K562 (cell line): ENCODE data around the gene GTF2A2. TPM values are rescaled to one million over a fixed set of nuclear protein-coding genes. Genes with fewer than 3 reads are reported as not detected.

Experiments
- ATAC-seq: fragments of 200-7000 bp; cut with Tn5 transposase; 3 replicates; pipeline ENCODE4 v1.9.1; 2020; ENCODE audit warnings: moderate library complexity
- BruUV-seq: library from RNA; stranded (reverse); fragments of 400-500 nt; replicated peaks from 2 replicates; lab custom pipeline; 2021; lab: Mats Ljungman, UMichigan
- CTCF ChIA-PET: fragments of 300-600 bp; formaldehyde crosslinking; extraction: SDS; loops from one replicate; lab custom pipeline; 2021; ENCODE audit warnings: low intra/inter-chr PET ratio; lab: Yijun Ruan, JAX
- POLR2A ChIA-PET: fragments of 300-600, 350-650 bp; sonication (Branson Sonifier 250); formaldehyde crosslinking; extraction: SDS; loops from one replicate; lab custom pipeline; 2021; ENCODE audit warnings: antibody characterized with exemption, inconsistent platforms; lab: Yijun Ruan, JAX
- DNase-seq, 4 experiments: peaks; one replicate each; pipeline versions ENCODE4 v3.0.0 to v3.0.0-alpha.2; 2011 to 2018; ENCODE audit warnings: low spot score in 3 of 4, mixed read lengths in 3 of 4; ENCODE audit errors: extremely low read depth in 1 of 4
- FAIRE-seq: peaks from 2 replicates; lab custom pipeline; 2011; peaks lifted over from hg19 to GRCh38; lab: Jason Lieb, UNC
- H2AFZ ChIP-seq: 2 replicates; pipeline ENCODE4 v1.6.0; 2011; ENCODE audit warnings: low read depth, low read length, control low read depth, inconsistent platforms
- H3K27ac ChIP-seq: fragments of 200-600 bp; 3 replicates; pipeline ENCODE4 v1.8.0; 2011; ENCODE audit warnings: low read depth, mild to moderate bottlenecking, control low read depth, inconsistent platforms, low read length, moderate library complexity, mixed read lengths; ENCODE audit errors: extremely low read depth
- H3K27me3 ChIP-seq, 2 experiments: fragments of 300-600 bp in 1 of 2; 2 replicates in 1 of 2; 3 replicates in 1 of 2; pipeline versions ENCODE4 v1.6.0 to v1.8.0; 2011; ENCODE audit warnings: inconsistent platforms in 2 of 2, low read length in 2 of 2, mild to moderate bottlenecking in 1 of 2, mixed read lengths in 1 of 2, moderate library complexity in 1 of 2; ENCODE audit not compliant: control insufficient read depth in 2 of 2, insufficient read depth in 2 of 2
- H3K36me3 ChIP-seq: fragments of 300-600 bp; 3 replicates; pipeline ENCODE4 v1.8.0; 2011; ENCODE audit warnings: mild to moderate bottlenecking, low read length, inconsistent platforms; ENCODE audit not compliant: control insufficient read depth, insufficient read depth
- H3K4me1 ChIP-seq, 2 experiments: fragments of 200-600 bp in 1 of 2; replicated peaks in 1 of 2; 2 replicates in 1 of 2; 3 replicates in 1 of 2; pipeline versions ENCODE4 v1.5.1 to v1.8.0; 2011; ENCODE audit warnings: inconsistent platforms in 2 of 2, low read length in 2 of 2, mild to moderate bottlenecking in 1 of 2, mixed read lengths in 1 of 2, moderate library complexity in 1 of 2; ENCODE audit not compliant: control insufficient read depth in 2 of 2, insufficient read depth in 2 of 2
- H3K4me2 ChIP-seq: 2 replicates; pipeline ENCODE4 v1.6.1; 2011; ENCODE audit warnings: low read length, control low read depth, inconsistent platforms, mixed read lengths; ENCODE audit not compliant: insufficient read depth
- H3K4me3 ChIP-seq: fragments of 200-600 bp; sonication (generic), shearing (Covaris generic); 2 replicates; pipeline ENCODE4 v1.5.1; 2016; ENCODE audit warnings: control low read depth, inconsistent platforms
- H3K79me2 ChIP-seq: fragments of 200-600 bp; 3 replicates; pipeline ENCODE4 v1.8.0; 2011; ENCODE audit warnings: low read length, inconsistent platforms; ENCODE audit not compliant: control insufficient read depth, insufficient read depth
- H3K9ac ChIP-seq, 2 experiments: 2 replicates each; pipeline versions ENCODE4 v1.6.0 to v1.6.1; 2011; ENCODE audit warnings: low read depth in 2 of 2, low read length in 2 of 2, control low read depth in 1 of 2, inconsistent platforms in 1 of 2, mild to moderate bottlenecking in 1 of 2, mixed read lengths in 1 of 2; ENCODE audit not compliant: insufficient read depth in 1 of 2
- H3K9me1 ChIP-seq: one replicate; pipeline ENCODE4 v1.6.0; 2011; ENCODE audit warnings: inconsistent platforms, mild to moderate bottlenecking, low read length, moderate library complexity; ENCODE audit not compliant: control insufficient read depth, insufficient read depth
- H3K9me3 ChIP-seq: replicated peaks from 2 replicates; pipeline ENCODE4 v1.5.1; 2011; ENCODE audit warnings: low read depth, low read length, inconsistent platforms; ENCODE audit not compliant: control insufficient read depth, insufficient read depth
- H4K20me1 ChIP-seq: replicated peaks from 2 replicates; pipeline ENCODE4 v1.6.1; 2011; ENCODE audit warnings: low read length, inconsistent platforms, mixed read lengths; ENCODE audit not compliant: control insufficient read depth, insufficient read depth
- ATF6 ChIP-seq: sonication (generic); formaldehyde crosslinking; IDR thresholded peaks from 2 replicates; pipeline ENCODE4 v1.4.0; 2020; ENCODE audit warnings: mild to moderate bottlenecking, missing genetic modification reagents
- ETV1 ChIP-seq: fragments of 450-650 bp; conservative IDR thresholded peaks from 2 replicates; pipeline ENCODE4 v1.6.1; 2016; ENCODE audit warnings: missing genetic modification characterization, control low read depth, low read depth, missing compliant biosample characterization
- GABPA ChIP-seq: fragments of 200-800 bp; sonication (Bioruptor generic); conservative IDR thresholded peaks from 2 replicates; pipeline ENCODE4 v1.6.1; 2016; ENCODE audit warnings: low read depth, missing genetic modification characterization, missing compliant biosample characterization
- HMBOX1 ChIP-seq: sonication (generic); IDR thresholded peaks from 2 replicates; pipeline ENCODE4 v1.6.1; 2016
- HMGXB4 ChIP-seq: sonication (generic); formaldehyde crosslinking; IDR thresholded peaks from 2 replicates; pipeline ENCODE4 v1.8.1; 2023; ENCODE audit warnings: mild to moderate bottlenecking, missing genetic modification reagents
- JUND ChIP-seq, 2 experiments: IDR thresholded peaks; 2 replicates in 1 of 2; 3 replicates in 1 of 2; pipeline ENCODE4 v1.6.1; 2011; ENCODE audit warnings: borderline replicate concordance in 2 of 2, low read depth in 2 of 2, low read length in 2 of 2, improper control_type of control experiment in 1 of 2, missing biosample characterization in 1 of 2, missing genetic modification characterization in 1 of 2, missing genetic modification reagents in 1 of 2
- NCOA6 ChIP-seq: fragments of 450-650 bp; IDR thresholded peaks from 2 replicates; pipeline ENCODE4 v1.6.1; 2017; ENCODE audit warnings: mild to moderate bottlenecking
- NR2C1 ChIP-seq, 2 experiments: fragments of 450-650 bp; IDR thresholded peaks; 2 replicates each; pipeline ENCODE4 v1.6.1; 2017; ENCODE audit warnings: mild to moderate bottlenecking in 2 of 2, antibody characterized with exemption in 1 of 2, inconsistent platforms in 1 of 2, missing compliant biosample characterization in 1 of 2, missing genetic modification characterization in 1 of 2
- PHB2 ChIP-seq: fragments of 450-650 bp; IDR thresholded peaks from 2 replicates; pipeline ENCODE4 v1.6.1; 2017; ENCODE audit warnings: low read depth
- PHF8 ChIP-seq: fragments of 200-600 bp; sonication (generic); IDR thresholded peaks from 2 replicates; pipeline ENCODE4 v1.6.1; 2012; ENCODE audit warnings: mixed run types, mild to moderate bottlenecking, inconsistent platforms, low read length, moderate library complexity, borderline replicate concordance
- SIN3A ChIP-seq, 2 experiments: fragments of 150-350 bp in 1 of 2; IDR thresholded peaks; 2 replicates each; pipeline ENCODE4 v1.6.1; 2011 to 2016; ENCODE audit warnings: borderline replicate concordance in 2 of 2, low read depth in 2 of 2, low read length in 2 of 2, mild to moderate bottlenecking in 2 of 2, moderate library complexity in 2 of 2; ENCODE audit not compliant: control insufficient read depth in 1 of 2
- SMAD2 ChIP-seq: fragments of 150-350 bp; IDR thresholded peaks from 2 replicates; pipeline ENCODE4 v1.6.1; 2014; ENCODE audit warnings: low read depth, mild to moderate bottlenecking, low read length
- SPI1 ChIP-seq: IDR thresholded peaks from 2 replicates; pipeline ENCODE4 v1.6.1; 2011; ENCODE audit warnings: low read depth, low read length, control low read depth, borderline replicate concordance
- TCF3 ChIP-seq: sonication (generic); formaldehyde crosslinking; IDR thresholded peaks from 2 replicates; pipeline ENCODE4 v1.4.0; 2020; ENCODE audit warnings: mild to moderate bottlenecking, missing genetic modification reagents
- TRIM24 ChIP-seq, 2 experiments: fragments of 450-650 bp; IDR thresholded peaks; 2 replicates each; pipeline ENCODE4 v1.6.1; 2016
- WGBS: fragments of 100-300 bp; shearing (Covaris generic); methylation state at CpG from one replicate; pipeline ENCODE4 v1.1.6; 2016; ENCODE audit warnings: low coverage, mixed read lengths; ENCODE audit not compliant: insufficient coverage; ENCODE audit errors: missing lambda C conversion rate; 5-methylcytosine and 5-hydroxymethylcytosine counted together
- in situ Hi-C: fragments of 300-500 bp; cut with MboI; formaldehyde crosslinking; loops from 4 replicates; pipeline ENCODE4 v1.15.0; 2018; ENCODE audit warnings: inconsistent platforms, mixed read lengths
- intact Hi-C: fragments of 100-400 bp; cut with micrococcal nuclease; formaldehyde crosslinking; loops from 2 replicates; pipeline ENCODE4 v1.14.2; 2022
- polyA plus RNA-seq, 8 experiments: library from polyadenylated mRNA; depleted of rRNA in 4 of 8; stranded (reverse) in 5 of 8; unstranded in 3 of 8; fragments of >200 nt; fragmentation: Nextera tagmentation in 2 of 8; fragmentation: Illumina TruSeq in 1 of 8; extraction: Ambion mirVana in 2 of 8; extraction: Trizol in 1 of 8; gene quantifications; 2 replicates each; pipeline versions ENCODE4 v1.2.1 to v1.2.3, GENCODE V29; 2011 to 2014; ENCODE audit warnings: inconsistent platforms in 1 of 8, missing spikeins in 1 of 8
- total RNA-seq, 7 experiments: library from RNA; depleted of rRNA in 6 of 7; stranded (reverse); fragments of >200 nt in 6 of 7; fragmentation: Illumina TruSeq in 2 of 7; extraction: Trizol in 2 of 7; gene quantifications; 2 replicates each; pipeline versions ENCODE4 v1.2.1 to v1.2.3, GENCODE V29; 2011 to 2021; ENCODE audit warnings: low replicate concordance in 1 of 7

The GTF2A2 gene
- total and polyA plus RNA-seq, 9 of the 15 experiments (the other 6 are each of a cell fraction or from before 2014, with no cell fraction given), result 128 to 656 (median 172) TPM

- TF ChIP-seq GABPA (tag) (no peak), HMGXB4 (CRISPR knock-in tag) (no peak), PHB2 (no peak), TCF3 (CRISPR knock-in tag) (no peak)
These were observed 31.1 kb upstream of the GTF2A2 start (continued) for GRCh38 chr15:59688423-59688781.

- peak; percentile 57 for FAIRE-seq
- DNase-seq, result peak in 1 of 4 experiments; percentile 39
- CTCF ChIA-PET, result no interaction called here
- H3K27ac ChIP-seq, result peak overlapping the region; percentile 99
- TF ChIP-seq GABPA (tag), result peak; percentile 63
- TF ChIP-seq TRIM24 (IDR thresholded peaks at IDR 0.05), result no peak
- TF ChIP-seq NR2C1 (IDR thresholded peaks at IDR 0.05), result no peak
- TF ChIP-seq NR2C1 (tag; IDR thresholded peaks at IDR 0.05), result 0 out of 2 replicates have a peak, but pooled peaks have one; percentile 17
- TF ChIP-seq JUND (IDR thresholded peaks at IDR 0.05; ENCODE audit: borderline replicate concordance, low read depth, low read length), result peak; percentile 21; the same call in 1 of the 2 replicates
- TF ChIP-seq JUND (tag; IDR thresholded peaks at IDR 0.05; ENCODE audit: borderline replicate concordance, low read depth, low read length), result no peak
- 0 out of 4 replicates have a peak, but pooled peaks of 1 of the 2 experiments have one; percentile 4 for TF ChIP-seq SIN3A (IDR thresholded peaks at IDR 0.05; ENCODE audit: borderline replicate concordance in 2 of 2, control insufficient read depth in 1 of 2, low read depth in 2 of 2, low read length in 2 of 2)
- TF ChIP-seq PHF8, result no peak
- no peak for TF ChIP-seq SMAD2
- peak; percentile 64; the same call in 1 of the 2 replicates for TF ChIP-seq HMBOX1
- TF ChIP-seq ETV1 (tag), result peak; percentile 68
- TF ChIP-seq NCOA6, result no peak
- TF ChIP-seq ATF6, result no peak
- peak; percentile 73; the same call in 1 of the 2 replicates for TF ChIP-seq SPI1
- TF ChIP-seq, all 486 proteins: peak for 7
- no peak overlapping the region for H2AFZ ChIP-seq
- H3K9me3 ChIP-seq, result no peaks in the 10 kb centered on the region
- H3K9ac ChIP-seq, result peak overlapping the region in 1 of 2 experiments; percentile 98; a peak in 3 of 4 replicates
- no peaks in the 10 kb centered on the region for H3K27me3 ChIP-seq
- POLR2A ChIA-PET, result interaction anchor here (1.0 to 2.0 kb wide), 4 partner anchors 30 to 790 kb away, joined by 3 to 6 read pairs (median 4); partner anchors contain the start of gene GTF2A2
- in situ Hi-C loops, result no loop called here
- peaks cover 12 to 17% of the 10 kb centered on the region in 2 experiments for H3K4me1 ChIP-seq
- peaks cover 11% of the 10 kb centered on the region; the same call in 1 of the 2 replicates for H4K20me1 ChIP-seq
- peak; percentile 16; the same call in 2 of the 3 replicates for ATAC-seq
- H3K9me1 ChIP-seq, result no peaks in the 10 kb centered on the region
- peaks cover 31% of the 10 kb centered on the region for H3K36me3 ChIP-seq
- 0% methylated on average over 5 of the region's 5 CpGs for WGBS
- peak overlapping the region; percentile 87 for H3K4me2 ChIP-seq
- no TSS peak for BruUV-seq
- peaks cover 63% of the 10 kb centered on the region for H3K79me2 ChIP-seq
- peak overlapping the region; percentile 98 for H3K4me3 ChIP-seq
- intact Hi-C loops, result loop anchor here (2.0 kb wide), 1 partner anchor 791 kb away; the partner anchor contains the start of gene ICE2
These were observed 30.5 kb upstream of the GTF2A2 start for GRCh38 chr15:59687836-59688235.
